Measurements from ENCODE around the gene DGCR6.
"Not testable (repeated sequence)": the region's sequence is repeated elsewhere in the genome, so short reads cannot be mapped to it uniquely, and the experiment has no call there.

Gene DGCR6

GRCh38 chr22:18931905-18932652 is 26.0 kb downstream of the DGCR6 start:
- no peak for DNase-seq (ENCODE audit: low read depth, low spot score)

DNA sequence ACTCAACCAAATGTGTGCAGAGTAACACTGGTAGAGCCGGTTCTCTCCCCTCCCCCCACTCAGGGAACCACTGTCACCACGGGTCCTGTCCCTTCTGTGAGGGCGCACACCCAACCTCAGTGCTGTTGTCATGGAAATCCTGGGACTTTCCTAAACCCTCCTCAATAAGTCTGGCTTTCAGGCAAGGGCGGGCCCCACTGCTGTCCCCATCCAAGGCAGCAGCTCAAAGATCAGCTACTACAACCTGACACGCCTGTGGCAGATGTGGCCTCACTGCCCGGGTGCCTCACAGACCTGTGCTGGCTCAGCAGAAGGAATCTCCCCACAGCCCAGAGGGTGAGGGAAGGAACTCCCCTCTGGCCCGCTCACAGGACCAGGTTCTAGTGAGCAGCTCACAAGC is 27.8 kb downstream of the DGCR6 start:
- DNase-seq (ENCODE audit: low read depth, low spot score) = no peak

- DNase-seq (ENCODE audit: low read depth, low spot score) = not testable (repeated sequence)
Measured at GRCh38 chr22:18934688-18935087, 28.6 kb downstream of the DGCR6 start.

DNA sequence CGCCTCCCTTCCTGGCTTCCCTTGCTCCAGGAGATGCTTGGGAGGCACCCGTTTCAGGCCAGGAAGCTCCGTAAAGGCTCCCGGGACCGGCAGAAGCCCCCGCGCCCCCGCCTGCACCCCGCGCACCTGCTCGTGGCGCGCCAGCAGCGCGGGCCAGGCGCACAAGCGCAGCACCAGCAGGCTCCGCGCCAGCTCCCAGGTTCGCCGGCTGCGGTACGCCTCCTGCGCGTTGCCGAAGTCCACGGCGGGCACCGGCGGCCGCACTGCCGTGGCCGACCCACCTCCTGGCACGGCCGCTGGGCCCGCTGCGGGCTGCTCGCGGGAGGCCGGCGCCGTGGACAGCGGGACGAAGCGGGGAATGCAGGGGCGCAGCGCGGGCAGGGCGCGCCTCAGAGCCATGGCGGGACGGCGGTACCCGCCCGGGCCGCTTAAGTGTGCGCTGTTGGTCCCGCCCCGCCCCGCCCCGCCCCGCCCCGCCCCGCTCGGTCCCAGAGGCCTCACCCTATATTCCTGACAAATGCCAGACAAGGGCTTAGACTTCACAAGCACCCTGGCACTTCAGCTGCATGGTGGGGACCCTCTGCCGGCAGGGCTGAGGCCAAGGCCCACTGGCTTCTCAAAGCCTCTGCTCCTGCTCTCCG is 29.9 kb downstream of the DGCR6 start, which contains the start of gene PRODH:
Gene PRODH (minus strand): TSS at position 405 of the 641 bp plus-strand sequence. CDS start 6 bp downstream, at position 399.
- DNase-seq (ENCODE audit: low read depth, low spot score) = no peak

- not testable (repeated sequence) for DNase-seq (ENCODE audit: low read depth, low spot score)
Measured at GRCh38 chr22:18938691-18939090, 32.6 kb downstream of the DGCR6 start.

DNA sequence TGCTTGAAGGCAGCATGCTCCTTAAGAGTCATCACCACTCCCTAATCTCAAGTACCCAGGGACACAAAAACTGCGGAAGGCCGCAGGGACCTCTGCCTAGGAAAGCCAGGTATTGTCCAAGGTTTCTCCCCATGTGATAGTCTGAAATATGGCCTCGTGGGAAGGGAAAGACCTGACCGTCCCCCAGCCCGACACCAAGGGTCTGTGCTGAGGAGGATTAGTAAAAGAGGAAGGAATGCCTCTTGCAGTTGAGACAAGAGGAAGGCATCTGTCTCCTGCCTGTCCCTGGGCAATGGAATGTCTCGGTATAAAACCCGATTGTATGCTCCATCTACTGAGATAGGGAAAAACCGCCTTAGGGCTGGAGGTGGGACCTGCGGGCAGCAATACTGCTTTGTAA is 41.0 kb downstream of the DGCR6 start:
- not testable (repeated sequence) for DNase-seq (ENCODE audit: low read depth, low spot score)

- no peak for DNase-seq (ENCODE audit: low read depth, low spot score)
Measured at GRCh38 chr22:18947905-18948304, 41.8 kb downstream of the DGCR6 start.

DNA sequence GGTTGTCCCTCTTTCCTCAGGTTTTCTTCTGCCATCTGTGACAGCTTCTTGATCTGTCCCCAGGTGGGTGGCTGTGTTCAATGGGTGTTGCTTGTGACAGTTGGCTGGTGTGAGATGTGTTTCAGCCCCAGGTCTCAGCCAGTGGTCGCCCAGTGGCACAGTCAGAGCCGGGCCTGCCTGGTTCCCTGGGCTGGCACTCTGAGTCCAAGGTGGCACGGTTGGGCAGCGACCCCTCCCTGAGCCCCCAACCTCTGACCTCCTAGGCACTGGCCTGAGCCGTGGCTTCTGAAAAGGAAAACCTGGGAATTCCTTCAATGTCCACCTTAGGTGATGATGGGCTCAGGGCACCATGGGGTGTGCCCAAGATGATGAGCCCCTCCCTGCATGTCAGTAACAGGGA is 44.0 kb downstream of the DGCR6 start:
- DNase-seq (ENCODE audit: low read depth, low spot score) = no peak

GRCh38 chr22:18952022-18952421 is 45.9 kb downstream of the DGCR6 start:
- no peak for DNase-seq (ENCODE audit: low read depth, low spot score)

- not testable (repeated sequence) for DNase-seq (ENCODE audit: low read depth, low spot score)
Measured at GRCh38 chr22:18953128-18953527, 47.0 kb downstream of the DGCR6 start.

- DNase-seq (ENCODE audit: low read depth, low spot score) = not testable (repeated sequence)
Measured at GRCh38 chr22:18954303-18954989, 48.3 kb downstream of the DGCR6 start.

GRCh38 chr22:18954990-18955571 is 49.0 kb downstream of the DGCR6 start:
- DNase-seq (ENCODE audit: low read depth, low spot score) = no peak

DNA sequence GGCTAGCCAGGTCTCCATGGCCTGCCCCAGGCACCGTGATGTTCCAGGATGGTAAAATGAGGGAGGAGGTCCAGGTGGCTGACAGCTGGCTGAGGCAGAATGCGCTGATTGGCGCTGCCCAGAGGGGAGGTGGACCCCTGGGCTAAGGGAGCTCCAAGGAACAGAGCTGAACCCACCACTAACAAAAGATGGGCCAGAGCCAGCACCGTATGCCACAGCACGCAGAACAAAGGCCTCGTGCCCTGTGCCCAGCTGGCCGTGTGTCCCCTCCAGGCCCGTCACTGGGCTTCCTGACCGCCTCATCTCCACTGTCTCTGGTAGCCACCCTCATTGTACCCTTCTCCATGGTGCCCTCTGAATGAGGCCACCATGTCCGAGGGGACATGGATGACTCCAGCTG is 49.6 kb downstream of the DGCR6 start:
- no peak for DNase-seq (ENCODE audit: low read depth, low spot score)

GRCh38 chr22:18956121-18956895 is 50.2 kb downstream of the DGCR6 start:
- not testable (repeated sequence) for DNase-seq (ENCODE audit: low read depth, low spot score)

DNA sequence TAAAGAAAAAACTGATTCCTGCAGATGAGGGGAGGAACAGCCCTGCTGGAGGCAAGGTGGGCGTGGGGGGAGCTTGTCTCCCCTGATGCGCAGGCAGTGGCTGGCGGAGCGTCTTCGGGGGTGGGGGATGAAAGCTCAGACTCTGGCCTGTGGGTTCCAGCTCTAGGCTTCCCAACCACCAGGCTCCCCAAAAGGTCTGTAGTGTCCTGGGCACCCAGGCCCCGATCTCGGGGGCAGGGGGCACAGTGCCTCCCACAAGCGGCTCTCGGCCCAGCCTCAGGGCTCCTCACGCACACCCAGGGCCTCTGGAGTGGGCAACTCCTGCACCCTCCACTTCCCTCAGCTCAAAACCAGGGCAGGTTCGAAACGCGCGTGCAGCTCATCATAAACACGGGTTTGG is 50.8 kb downstream of the DGCR6 start:
- not testable (repeated sequence) for DNase-seq (ENCODE audit: low read depth, low spot score)

GRCh38 chr22:18957621-18958320 is 51.7 kb downstream of the DGCR6 start:
- DNase-seq (ENCODE audit: low read depth, low spot score) = not testable (repeated sequence)

GRCh38 chr22:18958321-18958705 is 52.2 kb downstream of the DGCR6 start:
- DNase-seq (ENCODE audit: low read depth, low spot score) = not testable (repeated sequence)

GRCh38 chr22:18958738-18959137 is 52.6 kb downstream of the DGCR6 start:
- DNase-seq (ENCODE audit: low read depth, low spot score) = not testable (repeated sequence)

DNA sequence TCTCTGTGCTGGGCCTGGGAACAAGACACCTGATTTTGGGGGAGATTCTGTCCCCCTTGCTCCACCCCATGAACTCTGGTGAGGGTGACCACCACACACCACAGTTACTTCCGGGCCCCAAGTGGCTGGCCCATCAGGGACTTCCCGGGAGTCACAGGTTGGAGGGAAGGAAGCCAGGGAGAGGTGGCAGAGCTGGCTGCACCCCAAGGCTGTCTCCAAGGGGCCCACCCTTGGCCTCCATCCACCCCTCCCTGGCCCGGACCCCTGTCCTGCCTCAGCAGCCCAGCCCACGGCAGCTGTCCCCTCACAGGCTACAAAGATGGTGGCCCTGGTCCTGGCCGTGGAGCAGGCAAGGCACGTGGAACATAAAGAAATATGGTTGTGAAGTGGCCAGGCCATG is 53.1 kb downstream of the DGCR6 start:
- DNase-seq (ENCODE audit: low read depth, low spot score) = not testable (repeated sequence)

DNA sequence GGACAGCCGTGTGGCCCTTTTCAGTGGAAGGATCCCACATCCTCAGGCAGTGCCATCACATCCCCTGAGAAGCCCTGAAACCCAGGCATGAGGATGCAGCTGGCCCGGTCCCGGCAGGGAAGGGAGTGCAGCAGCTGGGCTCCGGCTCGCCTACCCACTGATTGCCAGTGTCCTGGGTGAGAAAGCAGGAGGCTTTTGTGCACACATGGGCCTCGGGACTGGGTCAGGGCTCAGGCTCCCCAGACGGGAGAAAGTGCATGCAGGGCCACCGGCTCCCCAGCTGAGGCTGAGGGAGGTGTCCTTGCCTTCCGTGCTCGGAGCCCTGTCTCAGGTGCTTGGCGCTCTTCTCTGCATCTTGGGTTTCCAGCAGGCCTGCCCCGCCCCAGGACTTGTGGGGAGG is 53.6 kb downstream of the DGCR6 start:
- not testable (repeated sequence) for DNase-seq (ENCODE audit: low read depth, low spot score)

Data from brain pericyte (primary cell).